HG02610 (cell line): ENCODE results near the gene FOXN3.
"Not testable (repeated sequence)": the region's sequence is repeated elsewhere in the genome, so short reads cannot be mapped to it uniquely, and the experiment has no call there.

Experiments used
- ATAC-seq: cut with Tn5 transposase; IDR thresholded peaks from one replicate; pipeline ENCODE4 v1.9.1; 2021; ENCODE audit warnings: mild to moderate bottlenecking, moderate library complexity; ENCODE audit not compliant: unreplicated experiment

FOXN3 gene

GRCh38 chr14:89309670-89310177 is 107.3 kb downstream of the FOXN3 start:
- no peak for ATAC-seq

- ATAC-seq, result peak; percentile 61
Observed at GRCh38 chr14:89308232-89308959, 108.6 kb downstream of the FOXN3 start.

- no peak for ATAC-seq
Observed at GRCh38 chr14:89307409-89307808, 109.6 kb downstream of the FOXN3 start.

- peak; percentile 37 for ATAC-seq
Observed at GRCh38 chr14:89304972-89305703, 111.9 kb downstream of the FOXN3 start.

GRCh38 chr14:89304561-89304960 is 112.5 kb downstream of the FOXN3 start:
- ATAC-seq, result no peak

GRCh38 chr14:89303456-89304435 is 113.3 kb downstream of the FOXN3 start:
- ATAC-seq, result peak; percentile 62

- no peak for ATAC-seq
Observed at GRCh38 chr14:89302396-89302950, 114.6 kb downstream of the FOXN3 start.

- no peak for ATAC-seq
Observed at GRCh38 chr14:89299587-89299986, 117.4 kb downstream of the FOXN3 start.

- no peak for ATAC-seq
Observed at GRCh38 chr14:89298056-89298834, 118.8 kb downstream of the FOXN3 start.

- no peak for ATAC-seq
Observed at GRCh38 chr14:89296281-89296745, 120.7 kb downstream of the FOXN3 start.

- no peak for ATAC-seq
Observed at GRCh38 chr14:89294872-89295271, 122.2 kb downstream of the FOXN3 start.

- ATAC-seq, result not testable (repeated sequence)
Observed at GRCh38 chr14:89294469-89294868, 122.6 kb downstream of the FOXN3 start.

- no peak for ATAC-seq
Observed at GRCh38 chr14:89294060-89294459, 123.0 kb downstream of the FOXN3 start.

- no peak for ATAC-seq
Observed at GRCh38 chr14:89293314-89293916, 123.6 kb downstream of the FOXN3 start.

GRCh38 chr14:89292579-89293313 is 124.3 kb downstream of the FOXN3 start:
- ATAC-seq, result no peak

GRCh38 chr14:89291351-89291940 is 125.6 kb downstream of the FOXN3 start:
- no peak for ATAC-seq

GRCh38 chr14:89290813-89291212 is 126.2 kb downstream of the FOXN3 start:
- no peak for ATAC-seq

- no peak for ATAC-seq
Observed at GRCh38 chr14:89289477-89289876, 127.6 kb downstream of the FOXN3 start.
